HepG2 (cell line): ENCODE measurements around the gene ZNF740. TPM values are rescaled to one million over a fixed set of nuclear protein-coding genes. Genes with fewer than 3 reads are reported as not detected.
A peak's percentile ranks its signal among the peaks of the same experiment; 100 is the strongest.

Experiments
- ADNP ChIP-seq: sonication (generic); formaldehyde crosslinking; IDR thresholded peaks from 2 replicates; pipeline ENCODE4 v1.4.0; 2020; ENCODE audit warnings: missing genetic modification reagents
- ATRX ChIP-seq: sonication (generic); formaldehyde crosslinking; IDR thresholded peaks from 2 replicates; pipeline ENCODE4 v1.4.0; 2020; ENCODE audit warnings: missing genetic modification reagents, borderline replicate concordance
- CEBPG ChIP-seq: IDR thresholded peaks from 2 replicates; pipeline ENCODE4 v1.6.1; 2016
- DMAP1 ChIP-seq: IDR thresholded peaks from 2 replicates; pipeline ENCODE4 v1.6.1; 2016
- HIVEP1 ChIP-seq: sonication (generic); formaldehyde crosslinking; IDR thresholded peaks from 2 replicates; pipeline ENCODE4 v1.4.0; 2020; ENCODE audit warnings: mild to moderate bottlenecking, missing genetic modification reagents
- HOXA5 ChIP-seq: sonication (generic); formaldehyde crosslinking; IDR thresholded peaks from 2 replicates; pipeline ENCODE4 v1.4.0; 2020; ENCODE audit warnings: missing genetic modification reagents
- NFE2L2 ChIP-seq: fragments of 150-350 bp; IDR thresholded peaks from 2 replicates; pipeline ENCODE4 v1.6.1; 2014; ENCODE audit warnings: low read length
- PHF20 ChIP-seq: sonication (generic); formaldehyde crosslinking; IDR thresholded peaks from 2 replicates; pipeline ENCODE4 v1.5.0; 2020; ENCODE audit warnings: mild to moderate bottlenecking, missing genetic modification reagents
- XRCC5 ChIP-seq: fragments of 200-400 bp; formaldehyde crosslinking; optimal IDR thresholded peaks from 2 replicates; pipeline ENCODE3; 2017; ENCODE audit warnings: mild to moderate bottlenecking, low read length
- YY1 ChIP-seq: IDR thresholded peaks from 2 replicates; pipeline ENCODE4 v1.6.1; 2011; ENCODE audit warnings: low read length, low read depth, moderate library complexity, mild to moderate bottlenecking; ENCODE audit not compliant: insufficient read depth, insufficient replicate concordance
- ZBTB3 ChIP-seq: sonication (generic); formaldehyde crosslinking; IDR thresholded peaks from 2 replicates; pipeline ENCODE4 v1.4.0; 2020; ENCODE audit warnings: low read depth, mild to moderate bottlenecking, moderate library complexity, missing genetic modification reagents, borderline replicate concordance
- ZFP90 ChIP-seq: sonication (generic); formaldehyde crosslinking; IDR thresholded peaks from 2 replicates; pipeline ENCODE4 v1.8.0; 2022; ENCODE audit warnings: missing genetic modification reagents, mild to moderate bottlenecking, inconsistent platforms, borderline replicate concordance
- ZFX ChIP-seq: sonication (generic); formaldehyde crosslinking; IDR thresholded peaks from 2 replicates; pipeline ENCODE4 v1.4.0; 2020; ENCODE audit warnings: mild to moderate bottlenecking, low read depth, missing genetic modification reagents, moderate library complexity
- ZMAT3 ChIP-seq: sonication (generic); formaldehyde crosslinking; conservative IDR thresholded peaks from 2 replicates; pipeline ENCODE4 v1.7.0; 2021; ENCODE audit warnings: missing genetic modification reagents
- ZNF234 ChIP-seq: sonication (generic); formaldehyde crosslinking; conservative IDR thresholded peaks from 2 replicates; pipeline ENCODE4 v1.5.1; 2020; ENCODE audit warnings: mild to moderate bottlenecking, missing genetic modification reagents
- ZNF367 ChIP-seq: sonication (generic); formaldehyde crosslinking; IDR thresholded peaks from 2 replicates; pipeline ENCODE4 v1.4.0; 2020; ENCODE audit warnings: missing genetic modification reagents, borderline replicate concordance
- ZNF468 ChIP-seq: sonication (generic); formaldehyde crosslinking; IDR thresholded peaks from 2 replicates; pipeline ENCODE4 v1.8.0; 2022; ENCODE audit warnings: mild to moderate bottlenecking, moderate library complexity, missing genetic modification reagents
- ZNF605 ChIP-seq: sonication (generic); formaldehyde crosslinking; IDR thresholded peaks from 2 replicates; pipeline ENCODE4 v1.8.0; 2022; ENCODE audit warnings: mild to moderate bottlenecking, missing genetic modification reagents
- ZNF720 ChIP-seq: sonication (generic); formaldehyde crosslinking; IDR thresholded peaks from 2 replicates; pipeline ENCODE4 v1.4.0; 2020; ENCODE audit warnings: missing genetic modification reagents
- polyA plus RNA-seq, 8 experiments: library from polyadenylated mRNA; depleted of rRNA in 3 of 8; stranded (reverse) in 7 of 8; unstranded in 1 of 8; fragments of >200 nt; fragmentation: Illumina TruSeq in 4 of 8; extraction: Trizol in 4 of 8; gene quantifications; 2 replicates each; pipeline versions ENCODE4 v1.2.1 to v1.2.3, GENCODE V29; 2011 to 2016; ENCODE audit warnings: low read depth in 4 of 8, missing spikeins in 1 of 8, mixed read lengths in 1 of 8; ENCODE audit not compliant: insufficient read depth in 1 of 8
- total RNA-seq, 5 experiments: library from RNA; depleted of rRNA; stranded (reverse); fragments of >200 nt; fragmentation: Illumina TruSeq; extraction: Trizol; gene quantifications; 2 replicates each; pipeline ENCODE4 v1.2.3, GENCODE V29; 2016; ENCODE audit warnings: low read depth in 1 of 5
- TF ChIP-seq, protein P1 (sequence below): sonication (generic); formaldehyde crosslinking; IDR thresholded peaks from 2 replicates; pipeline ENCODE4 v1.5.0; 2020; ENCODE audit warnings: mild to moderate bottlenecking, missing genetic modification reagents, moderate library complexity
- TF ChIP-seq, protein P2 (sequence below): sonication (generic); formaldehyde crosslinking; IDR thresholded peaks from 2 replicates; pipeline ENCODE4 v1.4.0; 2020; ENCODE audit warnings: mild to moderate bottlenecking, missing genetic modification reagents
- TF ChIP-seq, protein P3 (sequence below): sonication (generic); formaldehyde crosslinking; IDR thresholded peaks from 2 replicates; pipeline ENCODE4 v1.4.0; 2020; ENCODE audit warnings: missing genetic modification reagents, mild to moderate bottlenecking, borderline replicate concordance
- TF ChIP-seq, protein P4 (sequence below): sonication (generic); formaldehyde crosslinking; IDR thresholded peaks from 2 replicates; pipeline ENCODE4 v1.5.0; 2020; ENCODE audit warnings: missing genetic modification reagents

Gene ZNF740
- total and polyA plus RNA-seq, 2 of the 13 experiments (the other 11 are each of a cell fraction or from before 2014, with no cell fraction given): 16.9 to 19.0 TPM

DNA sequence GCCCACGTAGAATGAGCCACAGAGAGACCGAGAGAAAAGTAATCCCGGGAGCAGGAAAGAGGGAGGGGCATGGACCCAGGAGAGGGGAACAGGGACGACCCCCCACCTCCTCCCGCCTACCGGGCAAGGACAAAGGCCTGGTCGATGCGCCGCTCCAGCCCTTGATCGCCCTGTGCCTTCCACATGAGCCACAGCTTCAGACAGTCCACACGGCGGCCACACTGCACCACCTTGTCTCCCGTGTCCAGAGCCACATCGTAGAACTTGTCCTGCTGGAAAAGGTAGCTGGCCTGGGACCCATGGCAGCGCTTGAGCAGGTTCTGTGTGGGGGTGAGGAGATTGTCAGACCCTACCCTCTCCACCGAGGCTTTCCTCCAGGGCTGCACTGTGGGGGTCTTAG lies 20.5 kb upstream of the ZNF740 start (continued):
- TF ChIP-seq, protein P1, sequence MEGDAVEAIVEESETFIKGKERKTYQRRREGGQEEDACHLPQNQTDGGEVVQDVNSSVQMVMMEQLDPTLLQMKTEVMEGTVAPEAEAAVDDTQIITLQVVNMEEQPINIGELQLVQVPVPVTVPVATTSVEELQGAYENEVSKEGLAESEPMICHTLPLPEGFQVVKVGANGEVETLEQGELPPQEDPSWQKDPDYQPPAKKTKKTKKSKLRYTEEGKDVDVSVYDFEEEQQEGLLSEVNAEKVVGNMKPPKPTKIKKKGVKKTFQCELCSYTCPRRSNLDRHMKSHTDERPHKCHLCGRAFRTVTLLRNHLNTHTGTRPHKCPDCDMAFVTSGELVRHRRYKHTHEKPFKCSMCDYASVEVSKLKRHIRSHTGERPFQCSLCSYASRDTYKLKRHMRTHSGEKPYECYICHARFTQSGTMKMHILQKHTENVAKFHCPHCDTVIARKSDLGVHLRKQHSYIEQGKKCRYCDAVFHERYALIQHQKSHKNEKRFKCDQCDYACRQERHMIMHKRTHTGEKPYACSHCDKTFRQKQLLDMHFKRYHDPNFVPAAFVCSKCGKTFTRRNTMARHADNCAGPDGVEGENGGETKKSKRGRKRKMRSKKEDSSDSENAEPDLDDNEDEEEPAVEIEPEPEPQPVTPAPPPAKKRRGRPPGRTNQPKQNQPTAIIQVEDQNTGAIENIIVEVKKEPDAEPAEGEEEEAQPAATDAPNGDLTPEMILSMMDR (CRISPR knock-in tag): peak; percentile 33; the same call in 1 of the 2 replicates
- TF ChIP-seq PHF20 (CRISPR knock-in tag): no peak
- TF ChIP-seq ZFX (CRISPR knock-in tag): no peak
- peak; percentile 8; the same call in 1 of the 2 replicates for TF ChIP-seq DMAP1 (CRISPR knock-in tag)
- no peak for TF ChIP-seq HIVEP1 (CRISPR knock-in tag)
- TF ChIP-seq ZFP90 (CRISPR knock-in tag): no peak
- TF ChIP-seq ATRX: no peak
- TF ChIP-seq ZNF605 (CRISPR knock-in tag): no peak; the same call in 1 of the 2 replicates
- TF ChIP-seq YY1: no peak
- no peak for TF ChIP-seq ADNP
- no peak for TF ChIP-seq ZNF234 (CRISPR knock-in tag)
- TF ChIP-seq ZBTB3 (CRISPR knock-in tag): no peak
- TF ChIP-seq NFE2L2: no peak
- TF ChIP-seq ZNF367 (CRISPR knock-in tag): no peak
- no peak for TF ChIP-seq XRCC5
- TF ChIP-seq HOXA5 (CRISPR knock-in tag): no peak
- no peak for TF ChIP-seq CEBPG (CRISPR knock-in tag)
- TF ChIP-seq, protein P2, sequence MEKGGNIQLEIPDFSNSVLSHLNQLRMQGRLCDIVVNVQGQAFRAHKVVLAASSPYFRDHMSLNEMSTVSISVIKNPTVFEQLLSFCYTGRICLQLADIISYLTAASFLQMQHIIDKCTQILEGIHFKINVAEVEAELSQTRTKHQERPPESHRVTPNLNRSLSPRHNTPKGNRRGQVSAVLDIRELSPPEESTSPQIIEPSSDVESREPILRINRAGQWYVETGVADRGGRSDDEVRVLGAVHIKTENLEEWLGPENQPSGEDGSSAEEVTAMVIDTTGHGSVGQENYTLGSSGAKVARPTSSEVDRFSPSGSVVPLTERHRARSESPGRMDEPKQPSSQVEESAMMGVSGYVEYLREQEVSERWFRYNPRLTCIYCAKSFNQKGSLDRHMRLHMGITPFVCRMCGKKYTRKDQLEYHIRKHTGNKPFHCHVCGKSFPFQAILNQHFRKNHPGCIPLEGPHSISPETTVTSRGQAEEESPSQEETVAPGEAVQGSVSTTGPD (CRISPR knock-in tag): no peak
- TF ChIP-seq, protein P3, sequence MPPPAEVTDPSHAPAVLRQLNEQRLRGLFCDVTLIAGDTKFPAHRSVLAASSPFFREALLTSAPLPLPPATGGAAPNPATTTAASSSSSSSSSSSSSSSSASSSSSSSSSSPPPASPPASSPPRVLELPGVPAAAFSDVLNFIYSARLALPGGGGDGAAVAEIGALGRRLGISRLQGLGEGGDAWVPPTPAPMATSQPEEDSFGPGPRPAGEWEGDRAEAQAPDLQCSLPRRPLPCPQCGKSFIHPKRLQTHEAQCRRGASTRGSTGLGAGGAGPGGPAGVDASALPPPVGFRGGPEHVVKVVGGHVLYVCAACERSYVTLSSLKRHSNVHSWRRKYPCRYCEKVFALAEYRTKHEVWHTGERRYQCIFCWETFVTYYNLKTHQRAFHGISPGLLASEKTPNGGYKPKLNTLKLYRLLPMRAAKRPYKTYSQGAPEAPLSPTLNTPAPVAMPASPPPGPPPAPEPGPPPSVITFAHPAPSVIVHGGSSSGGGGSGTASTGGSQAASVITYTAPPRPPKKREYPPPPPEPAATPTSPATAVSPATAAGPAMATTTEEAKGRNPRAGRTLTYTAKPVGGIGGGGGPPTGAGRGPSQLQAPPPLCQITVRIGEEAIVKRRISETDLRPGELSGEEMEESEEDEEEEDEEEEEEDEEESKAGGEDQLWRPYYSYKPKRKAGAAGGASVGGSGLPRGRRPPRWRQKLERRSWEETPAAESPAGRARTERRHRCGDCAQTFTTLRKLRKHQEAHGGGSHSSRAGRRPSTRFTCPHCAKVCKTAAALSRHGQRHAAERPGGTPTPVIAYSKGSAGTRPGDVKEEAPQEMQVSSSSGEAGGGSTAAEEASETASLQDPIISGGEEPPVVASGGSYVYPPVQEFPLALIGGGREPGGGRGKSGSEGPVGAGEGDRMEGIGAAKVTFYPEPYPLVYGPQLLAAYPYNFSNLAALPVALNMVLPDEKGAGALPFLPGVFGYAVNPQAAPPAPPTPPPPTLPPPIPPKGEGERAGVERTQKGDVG (CRISPR knock-in tag): peak; percentile 16; the same call in 1 of the 2 replicates
- TF ChIP-seq ZMAT3 (CRISPR knock-in tag): no peak
- no peak for TF ChIP-seq ZNF720
- TF ChIP-seq, protein P4, sequence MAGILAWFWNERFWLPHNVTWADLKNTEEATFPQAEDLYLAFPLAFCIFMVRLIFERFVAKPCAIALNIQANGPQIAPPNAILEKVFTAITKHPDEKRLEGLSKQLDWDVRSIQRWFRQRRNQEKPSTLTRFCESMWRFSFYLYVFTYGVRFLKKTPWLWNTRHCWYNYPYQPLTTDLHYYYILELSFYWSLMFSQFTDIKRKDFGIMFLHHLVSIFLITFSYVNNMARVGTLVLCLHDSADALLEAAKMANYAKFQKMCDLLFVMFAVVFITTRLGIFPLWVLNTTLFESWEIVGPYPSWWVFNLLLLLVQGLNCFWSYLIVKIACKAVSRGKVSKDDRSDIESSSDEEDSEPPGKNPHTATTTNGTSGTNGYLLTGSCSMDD (CRISPR knock-in tag): no peak
- no peak for TF ChIP-seq ZNF468 (CRISPR knock-in tag)
